Stomach (tissue), 4 donors: ENCODE data around the gene ZNF768.

ENCODE experiments used
- POLR2AphosphoS5 ChIP-seq, 3 donors: sonication (generic); formaldehyde crosslinking; IDR thresholded peaks; one replicate each; pipeline ENCODE4 v1.6.1; 2016; ENCODE audit warnings: antibody characterized with exemption in 3 of 3
- TF ChIP-seq, protein P1 (sequence below), 7 experiments: fragments of 450-650 bp in 4 of 7; fragments of 200-600 bp in 3 of 7; sonication (generic) in 3 of 7; IDR thresholded peaks; one replicate each; pipeline ENCODE4 v1.5.1; 2016 to 2019; ENCODE audit warnings: antibody characterized with exemption in 7 of 7, control low read depth in 2 of 7, mild to moderate bottlenecking in 1 of 7

DNA sequence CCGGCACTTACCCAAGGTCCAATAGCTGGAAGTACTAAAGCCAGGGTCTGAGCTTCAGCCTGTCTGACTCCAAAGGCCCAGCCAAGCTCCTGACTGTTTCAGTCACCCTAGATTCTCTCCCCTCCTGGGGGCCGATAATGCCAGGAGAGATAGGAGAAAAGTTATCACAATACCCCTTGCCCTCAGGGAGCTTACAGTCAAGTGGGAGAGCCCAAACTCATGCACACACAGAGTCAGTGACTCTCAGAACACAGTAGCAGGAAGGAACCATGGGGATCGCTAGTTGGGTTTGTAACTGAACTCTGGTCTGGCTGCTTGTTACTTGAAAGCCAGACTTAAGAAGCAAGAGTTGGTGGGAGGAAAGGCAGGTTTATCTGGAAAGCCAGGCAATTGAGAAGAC, 14.9 kb downstream of the ZNF768 start:
- TF ChIP-seq, protein P1, sequence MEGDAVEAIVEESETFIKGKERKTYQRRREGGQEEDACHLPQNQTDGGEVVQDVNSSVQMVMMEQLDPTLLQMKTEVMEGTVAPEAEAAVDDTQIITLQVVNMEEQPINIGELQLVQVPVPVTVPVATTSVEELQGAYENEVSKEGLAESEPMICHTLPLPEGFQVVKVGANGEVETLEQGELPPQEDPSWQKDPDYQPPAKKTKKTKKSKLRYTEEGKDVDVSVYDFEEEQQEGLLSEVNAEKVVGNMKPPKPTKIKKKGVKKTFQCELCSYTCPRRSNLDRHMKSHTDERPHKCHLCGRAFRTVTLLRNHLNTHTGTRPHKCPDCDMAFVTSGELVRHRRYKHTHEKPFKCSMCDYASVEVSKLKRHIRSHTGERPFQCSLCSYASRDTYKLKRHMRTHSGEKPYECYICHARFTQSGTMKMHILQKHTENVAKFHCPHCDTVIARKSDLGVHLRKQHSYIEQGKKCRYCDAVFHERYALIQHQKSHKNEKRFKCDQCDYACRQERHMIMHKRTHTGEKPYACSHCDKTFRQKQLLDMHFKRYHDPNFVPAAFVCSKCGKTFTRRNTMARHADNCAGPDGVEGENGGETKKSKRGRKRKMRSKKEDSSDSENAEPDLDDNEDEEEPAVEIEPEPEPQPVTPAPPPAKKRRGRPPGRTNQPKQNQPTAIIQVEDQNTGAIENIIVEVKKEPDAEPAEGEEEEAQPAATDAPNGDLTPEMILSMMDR (IDR thresholded peaks at IDR 0.05): no peak
- no peak for TF ChIP-seq POLR2AphosphoS5 (IDR thresholded peaks at IDR 0.05)
